ENCODE measurements around the gene BEST4. TPM values are rescaled to one million over a fixed set of nuclear protein-coding genes. Genes with fewer than 3 reads are reported as not detected.
"Not testable (repeated sequence)": the region's sequence is repeated elsewhere in the genome, so short reads cannot be mapped to it uniquely, and the experiment has no call there.

BEST4 gene
- polyA plus RNA-seq, 3 donors: 0.16 to 0.21 TPM; not detected in 1

- WGBS, 3 donors: 90 to 95% (median 91%) methylated on average over 53 to 70 of the region's 70 CpGs
- H3K27ac ChIP-seq (ENCODE audit: low read depth, low read length): peak overlapping the region; percentile 97
These were observed 18.2 kb upstream of the BEST4 start for GRCh38 chr1:44806025-44806703.

DNA sequence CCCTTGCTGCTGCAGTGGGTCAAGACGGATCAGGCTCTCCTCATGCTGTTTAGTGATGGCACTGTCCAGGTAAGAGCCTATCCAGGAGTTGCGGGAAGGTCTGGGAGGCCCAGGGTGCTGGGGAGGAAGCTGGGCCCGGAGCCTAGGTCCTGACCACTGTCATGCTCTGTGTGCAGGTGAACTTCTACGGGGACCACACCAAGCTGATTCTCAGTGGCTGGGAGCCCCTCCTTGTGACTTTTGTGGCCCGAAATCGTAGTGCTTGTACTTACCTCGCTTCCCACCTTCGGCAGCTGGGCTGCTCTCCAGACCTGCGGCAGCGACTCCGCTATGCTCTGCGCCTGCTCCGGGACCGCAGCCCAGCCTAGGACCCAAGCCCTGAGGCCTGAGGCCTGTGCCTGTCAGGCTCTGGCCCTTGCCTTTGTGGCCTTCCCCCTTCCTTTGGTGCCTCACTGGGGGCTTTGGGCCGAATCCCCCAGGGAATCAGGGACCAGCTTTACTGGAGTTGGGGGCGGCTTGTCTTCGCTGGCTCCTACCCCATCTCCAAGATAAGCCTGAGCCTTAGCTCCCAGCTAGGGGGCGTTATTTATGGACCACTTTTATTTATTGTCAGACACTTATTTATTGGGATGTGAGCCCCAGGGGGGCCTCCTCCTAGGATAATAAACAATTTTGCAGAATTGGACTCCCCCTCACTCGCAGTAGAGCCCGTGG is 17.5 kb upstream of the BEST4 start:
- no peak overlapping the region for H3K27ac ChIP-seq (ENCODE audit: low read depth, low read length)

DNA sequence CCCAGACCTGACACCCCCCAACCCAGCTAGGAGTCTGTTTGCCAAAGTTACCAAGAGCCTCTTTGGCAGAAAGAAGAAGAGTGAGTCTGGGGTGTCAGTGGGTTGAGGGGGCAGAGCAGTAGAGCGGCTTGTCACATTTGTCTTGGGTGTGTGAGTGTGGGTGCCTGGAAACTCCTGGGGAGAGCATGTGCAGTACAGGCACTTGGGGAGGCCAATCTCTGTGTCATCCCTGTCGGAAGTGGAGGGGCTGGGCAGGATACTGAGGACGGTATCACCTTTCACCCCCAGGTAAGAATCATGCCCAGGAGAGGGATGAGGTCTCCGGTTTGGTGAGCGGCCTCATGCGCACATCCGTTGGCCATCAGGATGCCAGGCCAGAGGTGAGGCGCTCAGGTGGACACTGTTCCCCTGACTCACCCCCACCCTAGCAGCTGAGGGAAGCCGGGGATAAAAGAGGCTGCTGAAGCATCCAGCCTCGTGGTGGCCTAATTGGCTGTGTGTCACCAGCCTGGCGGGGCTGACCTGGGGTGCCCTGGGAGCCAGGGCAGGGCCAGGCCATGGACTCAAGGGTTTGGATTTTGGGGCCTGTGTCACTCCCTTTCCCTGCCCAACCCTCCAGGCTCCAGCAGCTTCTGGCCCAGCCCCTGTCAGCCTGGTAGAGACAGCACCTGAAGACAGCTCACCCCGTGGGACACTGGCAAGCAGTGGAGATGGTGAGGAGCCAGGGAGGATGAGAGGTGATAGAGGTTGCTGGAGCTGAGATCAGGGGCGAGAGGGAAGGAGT is 15.5 kb upstream of the BEST4 start:
- WGBS, 3 donors: 88% methylated on average over 13 of the region's 13 CpGs
- H3K27ac ChIP-seq (ENCODE audit: low read depth, low read length): no peak overlapping the region

More for the DNA sequence above, 17.5 kb upstream of the BEST4 start:
- WGBS, 3 donors: 90 to 93% (median 92%) methylated on average over 20 of the region's 20 CpGs

DNA sequence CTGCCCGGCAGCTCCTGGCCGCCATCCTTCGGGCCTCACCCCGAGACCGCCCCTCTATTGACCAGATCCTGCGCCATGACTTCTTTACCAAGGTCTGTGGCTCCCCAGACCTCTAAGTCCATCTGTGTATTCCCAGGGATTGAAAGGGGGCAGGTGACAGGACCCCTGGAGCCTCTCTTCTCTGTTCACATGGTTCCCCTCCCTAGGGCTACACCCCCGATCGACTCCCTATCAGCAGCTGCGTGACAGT is 15.0 kb upstream of the BEST4 start:
- H3K27ac ChIP-seq (ENCODE audit: low read depth, low read length): no peak overlapping the region
- 89 to 93% (median 89%) methylated on average over 9 of the region's 9 CpGs for WGBS, 3 donors

- no peak overlapping the region for H3K27ac ChIP-seq (ENCODE audit: low read depth, low read length)
- WGBS, 3 donors: 80 to 92% (median 89%) methylated on average over 11 to 13 of the region's 13 CpGs
These were observed 14.5 kb upstream of the BEST4 start for GRCh38 chr1:44802306-44803061.

DNA sequence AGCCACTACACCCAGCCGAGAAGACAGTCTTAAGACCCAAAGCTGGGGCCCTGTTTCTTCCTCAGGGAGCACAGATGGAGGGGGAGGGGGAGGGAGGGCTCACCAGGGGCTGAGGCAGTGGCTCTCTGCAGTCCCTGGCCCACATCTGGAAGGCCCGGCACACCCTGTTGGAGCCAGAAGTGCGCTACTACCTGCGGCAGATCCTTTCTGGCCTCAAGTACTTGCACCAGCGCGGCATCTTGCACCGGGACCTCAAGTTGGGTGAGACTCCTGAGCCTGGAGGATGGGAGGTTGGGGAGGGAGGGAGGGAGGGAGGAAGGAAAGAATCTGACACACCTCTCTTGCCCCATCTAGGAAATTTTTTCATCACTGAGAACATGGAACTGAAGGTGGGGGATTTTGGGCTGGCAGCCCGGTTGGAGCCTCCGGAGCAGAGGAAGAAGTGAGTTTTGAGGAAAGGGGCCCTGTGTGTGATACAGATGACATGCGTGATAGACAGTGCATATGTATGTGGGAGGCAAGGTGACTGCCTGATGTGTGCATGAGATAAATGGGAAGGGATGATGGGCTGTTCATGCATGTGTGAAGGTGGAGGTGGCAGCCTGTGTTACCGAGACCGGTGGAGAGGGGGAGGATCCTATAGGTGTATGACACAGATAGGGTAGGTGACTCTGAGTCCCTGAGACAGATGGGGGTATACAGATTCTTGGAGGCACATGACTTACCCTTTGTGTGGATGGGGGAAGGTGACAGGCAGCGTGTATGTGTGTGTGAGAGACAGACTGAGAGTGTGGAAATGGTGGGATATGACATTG is 13.7 kb upstream of the BEST4 start:
- H3K27ac ChIP-seq (ENCODE audit: low read depth, low read length): no peak overlapping the region
- 43 to 79% (median 47%) methylated on average over 13 of the region's 13 CpGs for WGBS, 3 donors

DNA sequence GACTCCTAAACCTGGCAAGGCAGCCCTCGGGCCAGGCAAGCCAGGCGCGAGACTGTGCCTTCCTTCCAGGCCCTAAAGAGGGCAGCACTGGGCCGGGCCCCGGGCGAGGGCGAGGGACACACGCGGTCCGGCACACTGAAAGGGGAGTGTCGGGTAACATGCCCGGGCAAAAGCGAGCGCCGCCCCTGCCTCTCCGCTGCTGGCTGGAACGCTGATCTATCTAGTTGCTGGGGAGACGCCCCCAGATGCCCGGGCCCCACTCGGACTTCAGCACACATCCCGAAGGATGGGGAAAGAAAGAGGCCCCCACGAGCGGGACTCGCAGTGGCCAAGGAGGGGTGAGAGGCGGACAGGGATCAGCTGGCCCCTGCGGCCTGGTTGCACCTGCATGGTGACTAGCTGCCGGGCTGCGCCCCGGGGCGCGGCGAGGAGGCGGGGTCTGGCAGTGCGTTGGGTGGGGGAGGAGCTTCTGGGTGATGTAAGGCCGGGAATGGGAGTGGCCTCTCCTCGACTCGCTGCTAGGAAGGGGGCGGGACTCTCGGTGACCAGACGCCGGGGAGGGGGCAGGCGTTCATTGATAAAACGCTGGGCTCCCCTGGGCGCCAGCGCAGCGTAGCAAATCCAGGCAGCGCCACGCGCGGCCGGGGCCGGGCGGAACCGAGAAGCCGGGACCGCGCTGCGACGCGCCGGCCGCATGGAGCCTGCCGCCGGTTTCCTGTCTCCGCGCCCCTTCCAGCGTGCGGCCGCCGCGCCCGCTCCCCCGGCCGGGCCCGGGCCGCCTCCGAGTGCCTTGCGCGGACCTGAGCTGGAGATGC is 12.0 kb upstream of the BEST4 start, which contains the start of gene PLK3:
Gene PLK3, plus strand, starts transcription at position 608 of the 815 bp plus-strand sequence. Its CDS starts 87 bp downstream, at position 695.
- peak within 1 kb of the TSS; percentile 87 for H3K27ac ChIP-seq (ENCODE audit: low read depth, low read length)
- 0 to 1% (median 0%) methylated on average over 26 to 79 of the region's 79 CpGs for whole genome bisulfite sequencing, 3 donors

- WGBS, 3 donors: 82 to 90% (median 89%) methylated on average over 10 of the region's 10 CpGs
- no peak overlapping the region for H3K27ac ChIP-seq (ENCODE audit: low read depth, low read length)
These were observed 10.8 kb upstream of the BEST4 start for GRCh38 chr1:44798481-44799365.

DNA sequence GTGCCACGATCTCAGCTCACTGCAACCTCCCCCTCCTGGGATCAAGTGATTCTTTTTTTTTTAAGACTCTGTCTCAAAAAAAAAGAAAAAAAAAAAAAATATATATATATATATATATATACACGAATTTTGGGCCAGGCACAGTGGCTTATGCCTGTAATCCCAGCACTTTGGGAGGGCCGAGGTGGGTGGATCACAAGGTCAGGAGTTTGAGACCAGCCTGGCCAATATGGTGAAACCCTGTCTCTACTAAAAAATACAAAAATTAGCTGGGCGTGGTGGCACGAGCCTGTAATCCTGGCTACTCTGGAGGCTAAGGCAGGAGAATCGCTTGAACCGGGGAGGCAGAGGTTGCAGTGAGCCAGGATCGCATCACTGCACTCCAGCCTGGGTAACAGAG is 9.9 kb upstream of the BEST4 start:
- WGBS, 3 donors: 81 to 91% (median 83%) methylated on average over 7 to 8 of the region's 8 CpGs
- not testable (repeated sequence) for H3K27ac ChIP-seq (ENCODE audit: low read depth, low read length)

DNA sequence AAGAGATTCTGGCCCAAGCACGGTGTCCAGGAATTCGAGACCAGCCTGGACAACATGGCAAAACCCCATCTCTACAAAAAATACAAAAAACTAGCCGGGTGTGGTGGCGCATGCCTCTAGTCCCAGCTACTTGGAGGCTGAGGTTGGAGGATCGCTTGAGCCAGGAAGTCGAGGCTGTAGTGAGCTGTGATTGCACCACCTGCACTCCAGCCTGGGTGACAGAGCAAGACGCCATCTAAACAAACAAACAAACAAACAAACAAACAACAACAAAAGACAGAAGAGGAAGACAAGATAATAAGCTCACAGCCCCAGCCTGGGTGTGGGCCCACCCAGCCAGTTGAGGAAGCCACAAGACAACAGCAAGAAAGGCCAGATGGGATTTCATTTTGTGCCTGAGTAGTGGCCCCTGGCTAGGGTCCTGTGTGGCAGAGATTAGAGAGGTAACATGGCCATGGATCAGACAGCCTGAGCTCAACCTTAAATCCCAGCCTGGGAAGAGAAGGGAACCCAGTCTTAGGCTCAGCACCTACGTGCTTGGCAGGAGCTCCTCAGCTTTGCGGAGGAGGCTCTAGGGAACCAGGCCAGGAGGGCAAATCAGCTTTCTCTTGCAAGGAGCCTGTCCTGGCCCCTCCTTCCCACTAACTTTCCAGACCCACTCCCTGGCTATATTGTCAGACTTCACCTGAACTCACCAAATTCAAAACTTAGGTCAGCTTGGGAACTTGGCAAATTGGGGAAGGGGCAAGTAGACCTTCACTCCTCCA is 4.9 kb upstream of the BEST4 start:
- 87 to 92% (median 88%) methylated on average over 9 of the region's 9 CpGs for WGBS, 3 donors
- no peak overlapping the region for H3K27ac ChIP-seq (ENCODE audit: low read depth, low read length)

DNA sequence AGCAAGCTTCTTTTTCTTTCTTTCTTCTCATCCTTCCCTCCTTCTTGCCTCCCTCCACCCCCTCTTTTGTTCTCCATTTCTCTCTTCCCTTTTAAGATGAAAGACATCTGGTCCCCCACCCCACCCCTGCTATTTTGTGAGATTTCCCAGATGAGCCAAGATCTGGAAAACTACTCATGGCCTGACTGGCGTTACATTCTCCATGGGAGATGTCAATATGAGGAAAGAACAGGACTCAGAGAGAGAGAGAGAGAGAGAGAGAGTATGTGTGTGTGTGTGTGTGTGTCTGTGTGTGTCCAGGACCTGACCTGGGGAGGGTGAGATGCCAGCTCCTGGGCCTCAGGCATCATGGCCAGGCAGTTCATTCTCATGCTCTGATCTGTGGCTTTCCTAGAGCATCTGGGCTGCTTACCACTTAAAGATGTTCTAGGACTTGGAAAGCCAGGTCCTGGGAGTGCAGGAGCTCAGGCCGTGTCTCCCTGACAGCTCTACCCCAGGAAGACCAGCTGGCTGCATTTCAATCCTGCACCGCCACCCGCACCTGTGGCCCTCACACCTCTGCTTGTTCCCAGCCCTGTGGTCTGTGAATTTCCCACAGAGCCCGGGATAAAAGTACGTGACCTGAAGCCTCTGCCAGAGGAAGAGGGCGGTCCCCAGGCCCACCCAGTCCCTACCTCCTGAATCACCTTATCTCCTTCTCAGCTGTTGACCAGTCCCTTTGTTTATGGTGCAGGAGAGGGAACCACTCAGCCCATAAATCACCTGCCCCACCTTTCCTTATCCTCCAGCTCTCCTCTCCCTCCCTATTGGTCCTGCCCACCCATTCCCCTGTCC is 3.2 kb upstream of the BEST4 start:
- WGBS, 3 donors: 50 to 70% (median 69%) methylated on average over 7 of the region's 7 CpGs
- no peak overlapping the region for H3K27ac ChIP-seq (ENCODE audit: low read depth, low read length)

- WGBS, 3 donors: 94% methylated on average over 10 of the region's 10 CpGs
- no peak overlapping the region for H3K27ac ChIP-seq (ENCODE audit: low read depth, low read length)
These were observed 464 bp downstream of the BEST4 start for GRCh38 chr1:44787506-44787905.

GRCh38 chr1:44786841-44787426 is 1.0 kb downstream of the BEST4 start:
- no peak overlapping the region for H3K27ac ChIP-seq (ENCODE audit: low read depth, low read length)
- WGBS, 3 donors: 77 to 88% (median 77%) methylated on average over 8 to 9 of the region's 9 CpGs

DNA sequence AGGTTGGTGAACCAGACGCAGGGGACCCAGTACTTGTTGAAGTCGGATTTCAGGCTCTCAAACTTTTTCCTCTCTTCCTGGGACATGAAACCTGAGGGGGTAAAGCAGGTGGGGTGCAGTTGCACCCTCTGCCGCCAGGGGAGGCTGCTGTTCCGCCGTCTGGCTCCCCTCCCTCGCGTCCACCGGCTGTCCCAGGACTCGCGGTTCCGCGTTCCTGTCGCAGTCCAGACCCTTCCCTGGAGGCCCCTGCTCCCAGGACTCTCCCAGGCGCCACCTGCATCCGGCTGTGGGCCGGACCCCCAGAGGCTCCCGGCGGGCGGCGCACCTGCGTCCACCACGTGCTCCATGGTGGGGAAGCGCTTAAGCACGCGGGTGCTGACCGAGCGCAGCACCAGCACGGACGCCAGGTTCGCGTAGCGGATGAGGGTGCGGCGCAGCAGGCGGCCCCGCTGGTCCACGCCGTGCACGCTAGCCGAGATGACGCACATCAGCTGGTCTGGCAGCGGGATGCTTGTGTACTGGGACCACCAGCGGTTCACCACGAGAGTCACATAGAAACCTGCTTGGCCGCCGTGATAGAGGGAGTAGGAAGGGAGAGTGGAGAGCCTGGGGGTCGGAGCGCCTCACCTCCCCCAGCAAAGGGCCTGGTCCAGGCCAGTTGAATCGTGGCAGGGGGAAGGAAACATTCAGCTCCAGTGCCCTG is 1.7 kb downstream of the BEST4 start:
- H3K27ac ChIP-seq (ENCODE audit: low read depth, low read length): no peak overlapping the region
- 5 to 6% (median 5%) methylated on average over 49 of the region's 49 CpGs for WGBS, 3 donors
